K562 (cell line): ENCODE data around the gene NOX5. TPM values are rescaled to one million over a fixed set of nuclear protein-coding genes. Genes with fewer than 3 reads are reported as not detected.

Source experiments
- ATAC-seq: fragments of 200-7000 bp; cut with Tn5 transposase; 3 replicates; pipeline ENCODE4 v1.9.1; 2020; ENCODE audit warnings: moderate library complexity
- BruUV-seq: library from RNA; stranded (reverse); fragments of 400-500 nt; replicated peaks from 2 replicates; lab custom pipeline; 2021; lab: Mats Ljungman, UMichigan
- CTCF ChIA-PET: fragments of 300-600 bp; formaldehyde crosslinking; extraction: SDS; loops from one replicate; lab custom pipeline; 2021; ENCODE audit warnings: low intra/inter-chr PET ratio; lab: Yijun Ruan, JAX
- POLR2A ChIA-PET: fragments of 300-600, 350-650 bp; sonication (Branson Sonifier 250); formaldehyde crosslinking; extraction: SDS; loops from one replicate; lab custom pipeline; 2021; ENCODE audit warnings: antibody characterized with exemption, inconsistent platforms; lab: Yijun Ruan, JAX
- DNase-seq, 4 experiments: peaks; one replicate each; pipeline versions ENCODE4 v3.0.0 to v3.0.0-alpha.2; 2011 to 2018; ENCODE audit warnings: low spot score in 3 of 4, mixed read lengths in 3 of 4; ENCODE audit errors: extremely low read depth in 1 of 4
- FAIRE-seq: peaks from 2 replicates; lab custom pipeline; 2011; peaks lifted over from hg19 to GRCh38; lab: Jason Lieb, UNC
- H2AFZ ChIP-seq: 2 replicates; pipeline ENCODE4 v1.6.0; 2011; ENCODE audit warnings: low read depth, low read length, control low read depth, inconsistent platforms
- H3K27ac ChIP-seq: fragments of 200-600 bp; 3 replicates; pipeline ENCODE4 v1.8.0; 2011; ENCODE audit warnings: low read depth, mild to moderate bottlenecking, control low read depth, inconsistent platforms, low read length, moderate library complexity, mixed read lengths; ENCODE audit errors: extremely low read depth
- H3K27me3 ChIP-seq, 2 experiments: fragments of 300-600 bp in 1 of 2; 2 replicates in 1 of 2; 3 replicates in 1 of 2; pipeline versions ENCODE4 v1.6.0 to v1.8.0; 2011; ENCODE audit warnings: inconsistent platforms in 2 of 2, low read length in 2 of 2, mild to moderate bottlenecking in 1 of 2, mixed read lengths in 1 of 2, moderate library complexity in 1 of 2; ENCODE audit not compliant: control insufficient read depth in 2 of 2, insufficient read depth in 2 of 2
- H3K36me3 ChIP-seq: fragments of 300-600 bp; 3 replicates; pipeline ENCODE4 v1.8.0; 2011; ENCODE audit warnings: mild to moderate bottlenecking, low read length, inconsistent platforms; ENCODE audit not compliant: control insufficient read depth, insufficient read depth
- H3K4me1 ChIP-seq, 2 experiments: fragments of 200-600 bp in 1 of 2; replicated peaks in 1 of 2; 2 replicates in 1 of 2; 3 replicates in 1 of 2; pipeline versions ENCODE4 v1.5.1 to v1.8.0; 2011; ENCODE audit warnings: inconsistent platforms in 2 of 2, low read length in 2 of 2, mild to moderate bottlenecking in 1 of 2, mixed read lengths in 1 of 2, moderate library complexity in 1 of 2; ENCODE audit not compliant: control insufficient read depth in 2 of 2, insufficient read depth in 2 of 2
- H3K4me2 ChIP-seq: 2 replicates; pipeline ENCODE4 v1.6.1; 2011; ENCODE audit warnings: low read length, control low read depth, inconsistent platforms, mixed read lengths; ENCODE audit not compliant: insufficient read depth
- H3K4me3 ChIP-seq: fragments of 200-600 bp; sonication (generic), shearing (Covaris generic); 2 replicates; pipeline ENCODE4 v1.5.1; 2016; ENCODE audit warnings: control low read depth, inconsistent platforms
- H3K79me2 ChIP-seq: fragments of 200-600 bp; 3 replicates; pipeline ENCODE4 v1.8.0; 2011; ENCODE audit warnings: low read length, inconsistent platforms; ENCODE audit not compliant: control insufficient read depth, insufficient read depth
- H3K9ac ChIP-seq, 2 experiments: 2 replicates each; pipeline versions ENCODE4 v1.6.0 to v1.6.1; 2011; ENCODE audit warnings: low read depth in 2 of 2, low read length in 2 of 2, control low read depth in 1 of 2, inconsistent platforms in 1 of 2, mild to moderate bottlenecking in 1 of 2, mixed read lengths in 1 of 2; ENCODE audit not compliant: insufficient read depth in 1 of 2
- H3K9me1 ChIP-seq: one replicate; pipeline ENCODE4 v1.6.0; 2011; ENCODE audit warnings: inconsistent platforms, mild to moderate bottlenecking, low read length, moderate library complexity; ENCODE audit not compliant: control insufficient read depth, insufficient read depth
- H3K9me3 ChIP-seq: replicated peaks from 2 replicates; pipeline ENCODE4 v1.5.1; 2011; ENCODE audit warnings: low read depth, low read length, inconsistent platforms; ENCODE audit not compliant: control insufficient read depth, insufficient read depth
- H4K20me1 ChIP-seq: replicated peaks from 2 replicates; pipeline ENCODE4 v1.6.1; 2011; ENCODE audit warnings: low read length, inconsistent platforms, mixed read lengths; ENCODE audit not compliant: control insufficient read depth, insufficient read depth
- CBFB ChIP-seq: sonication (generic); formaldehyde crosslinking; IDR thresholded peaks from 2 replicates; pipeline ENCODE4 v1.4.0; 2020; ENCODE audit warnings: mild to moderate bottlenecking, missing genetic modification reagents
- NFE2 ChIP-seq: IDR thresholded peaks from 2 replicates; pipeline ENCODE4 v1.6.1; 2014; ENCODE audit warnings: antibody characterized with exemption, low read depth
- RBM25 ChIP-seq: fragments of 200-400 bp; formaldehyde crosslinking; IDR thresholded peaks from 2 replicates; pipeline ENCODE4 v1.6.1; 2018; ENCODE audit warnings: low read length, low read depth, moderate library complexity; ENCODE audit not compliant: severe bottlenecking
- XRCC5 ChIP-seq: fragments of 200-400 bp; formaldehyde crosslinking; IDR thresholded peaks from 2 replicates; pipeline ENCODE4 v1.6.1; 2017; ENCODE audit warnings: low read depth, mild to moderate bottlenecking, low read length
- WGBS: fragments of 100-300 bp; shearing (Covaris generic); methylation state at CpG from one replicate; pipeline ENCODE4 v1.1.6; 2016; ENCODE audit warnings: low coverage, mixed read lengths; ENCODE audit not compliant: insufficient coverage; ENCODE audit errors: missing lambda C conversion rate; 5-methylcytosine and 5-hydroxymethylcytosine counted together
- in situ Hi-C: fragments of 300-500 bp; cut with MboI; formaldehyde crosslinking; loops from 4 replicates; pipeline ENCODE4 v1.15.0; 2018; ENCODE audit warnings: inconsistent platforms, mixed read lengths
- intact Hi-C: fragments of 100-400 bp; cut with micrococcal nuclease; formaldehyde crosslinking; loops from 2 replicates; pipeline ENCODE4 v1.14.2; 2022
- polyA plus RNA-seq, 8 experiments: library from polyadenylated mRNA; depleted of rRNA in 4 of 8; stranded (reverse) in 5 of 8; unstranded in 3 of 8; fragments of >200 nt; fragmentation: Nextera tagmentation in 2 of 8; fragmentation: Illumina TruSeq in 1 of 8; extraction: Ambion mirVana in 2 of 8; extraction: Trizol in 1 of 8; gene quantifications; 2 replicates each; pipeline versions ENCODE4 v1.2.1 to v1.2.3, GENCODE V29; 2011 to 2014; ENCODE audit warnings: inconsistent platforms in 1 of 8, missing spikeins in 1 of 8
- total RNA-seq, 7 experiments: library from RNA; depleted of rRNA in 6 of 7; stranded (reverse); fragments of >200 nt in 6 of 7; fragmentation: Illumina TruSeq in 2 of 7; extraction: Trizol in 2 of 7; gene quantifications; 2 replicates each; pipeline versions ENCODE4 v1.2.1 to v1.2.3, GENCODE V29; 2011 to 2021; ENCODE audit warnings: low replicate concordance in 1 of 7

The NOX5 gene
- total and polyA plus RNA-seq, 9 of the 15 experiments (the other 6 are each of a cell fraction or from before 2014, with no cell fraction given) = 0.01 TPM; not detected in 8

- no TSS peak for BruUV-seq
- ATAC-seq = no peak
- ChIA-PET CTCF (no interaction called here), POLR2A (no interaction called here)
- WGBS = 18% methylated on average over 5 of the region's 5 CpGs
- Histone ChIP-seq H3K79me2 (no peaks in the 10 kb centered on the region), H3K27ac (no peak overlapping the region), H4K20me1 (no peaks in the 10 kb centered on the region), H3K27me3 (peaks cover 0 to 4% of the 10 kb centered on the region in 2 experiments; a peak in 1 of 5 replicates), H3K4me3 (no peak overlapping the region), H3K9me1 (no peaks in the 10 kb centered on the region), H3K36me3 (no peaks in the 10 kb centered on the region), H3K9ac (no peak overlapping the region), H3K4me1 (peaks cover 0 to 9% of the 10 kb centered on the region in 2 experiments; a peak in 1 of 5 replicates), H3K9me3 (no peaks in the 10 kb centered on the region), H2AFZ (no peak overlapping the region), H3K4me2 (no peak overlapping the region)
- DNase-seq = no peak
- TF ChIP-seq XRCC5 = no peak
- TF ChIP-seq CBFB (CRISPR knock-in tag) = no peak
- intact Hi-C loops = no loop called here
- in situ Hi-C loops = no loop called here
- FAIRE-seq = no peak
Measured at GRCh38 chr15:69012761-69013364, 1.6 kb upstream of the NOX5 start.

- Histone ChIP-seq H3K9me1 (no peaks in the 10 kb centered on the region), H3K27me3 (peaks cover 0 to 4% of the 10 kb centered on the region in 2 experiments; a peak in 1 of 5 replicates), H3K36me3 (no peaks in the 10 kb centered on the region), H4K20me1 (no peaks in the 10 kb centered on the region), H3K27ac (no peak overlapping the region), H3K79me2 (no peaks in the 10 kb centered on the region), H3K9me3 (no peaks in the 10 kb centered on the region), H3K4me3 (no peak overlapping the region), H3K4me2 (no peak overlapping the region), H3K9ac (no peak overlapping the region), H2AFZ (no peak overlapping the region), H3K4me1 (peaks cover 0 to 12% of the 10 kb centered on the region in 2 experiments; a peak in 2 of 5 replicates)
- ChIA-PET POLR2A (interaction anchor here (0.6 to 1.2 kb wide), 4 partner anchors 9 to 113 kb away, joined by 3 to 6 read pairs (median 4); no protein-coding TSS in a partner anchor), CTCF (no interaction called here)
- intact Hi-C loops = no loop called here
- 9% methylated on average over 4 of the region's 4 CpGs for whole genome bisulfite sequencing
- ATAC-seq (no peak), FAIRE-seq (no peak), DNase-seq (no peak)
- TF ChIP-seq RBM25 = peak; percentile 13
- TF ChIP-seq NFE2 = no peak
- BruUV-seq = no TSS peak
- in situ Hi-C loops = no loop called here
Measured at GRCh38 chr15:69013726-69014406, 629 bp upstream of the NOX5 start.
